Upper lobe of left lung (tissue), 4 donors: ENCODE data around the gene ADD2.

Experiments used
- EP300 ChIP-seq, 4 donors: sonication (generic); formaldehyde crosslinking; IDR thresholded peaks; one replicate each; pipeline ENCODE4 v1.5.1; 2017; ENCODE audit warnings: antibody characterized with exemption in 4 of 4, control low read depth in 2 of 4
- POLR2A ChIP-seq, 4 donors: fragments of 450-650 bp; IDR thresholded peaks; one replicate each; pipeline ENCODE4 v1.5.1; 2016 to 2017; ENCODE audit warnings: antibody characterized with exemption in 4 of 4, mild to moderate bottlenecking in 2 of 4
- TF ChIP-seq, protein P1 (sequence below), 6 experiments: fragments of 450-650 bp in 4 of 6; fragments of 200-600 bp in 2 of 6; sonication (generic) in 2 of 6; IDR thresholded peaks; one replicate each; pipeline ENCODE4 v1.5.1; 2016 to 2019; ENCODE audit warnings: antibody characterized with exemption in 6 of 6

DNA sequence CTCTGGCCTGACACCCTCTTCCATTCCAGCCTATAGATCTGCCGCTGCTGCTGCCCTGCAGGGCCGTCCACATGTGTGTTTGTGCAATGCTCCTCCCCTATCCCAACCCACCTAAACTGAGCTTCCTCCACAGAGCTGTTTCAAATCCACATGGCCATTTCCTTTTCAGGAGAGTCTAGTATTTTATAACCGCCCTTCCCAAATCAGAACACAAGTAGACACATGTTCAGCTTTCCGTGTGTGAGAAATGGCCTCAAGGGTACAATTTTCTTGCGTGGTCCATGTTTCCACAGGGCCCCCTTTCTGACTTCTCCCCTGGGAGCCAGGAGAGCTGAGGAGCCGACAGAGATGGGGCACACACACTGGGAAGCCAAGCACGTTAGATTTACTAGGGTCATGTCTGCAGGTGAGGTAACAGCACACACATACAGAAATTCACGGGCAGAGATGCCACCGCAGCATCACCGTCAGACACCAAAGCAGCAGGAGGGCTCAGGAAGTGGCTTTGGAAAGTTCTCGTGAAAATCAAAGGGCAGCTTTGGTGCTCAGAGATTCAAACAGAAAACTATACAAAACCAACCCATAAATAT is 111.5 kb downstream of the ADD2 start:
- TF ChIP-seq, protein P1, sequence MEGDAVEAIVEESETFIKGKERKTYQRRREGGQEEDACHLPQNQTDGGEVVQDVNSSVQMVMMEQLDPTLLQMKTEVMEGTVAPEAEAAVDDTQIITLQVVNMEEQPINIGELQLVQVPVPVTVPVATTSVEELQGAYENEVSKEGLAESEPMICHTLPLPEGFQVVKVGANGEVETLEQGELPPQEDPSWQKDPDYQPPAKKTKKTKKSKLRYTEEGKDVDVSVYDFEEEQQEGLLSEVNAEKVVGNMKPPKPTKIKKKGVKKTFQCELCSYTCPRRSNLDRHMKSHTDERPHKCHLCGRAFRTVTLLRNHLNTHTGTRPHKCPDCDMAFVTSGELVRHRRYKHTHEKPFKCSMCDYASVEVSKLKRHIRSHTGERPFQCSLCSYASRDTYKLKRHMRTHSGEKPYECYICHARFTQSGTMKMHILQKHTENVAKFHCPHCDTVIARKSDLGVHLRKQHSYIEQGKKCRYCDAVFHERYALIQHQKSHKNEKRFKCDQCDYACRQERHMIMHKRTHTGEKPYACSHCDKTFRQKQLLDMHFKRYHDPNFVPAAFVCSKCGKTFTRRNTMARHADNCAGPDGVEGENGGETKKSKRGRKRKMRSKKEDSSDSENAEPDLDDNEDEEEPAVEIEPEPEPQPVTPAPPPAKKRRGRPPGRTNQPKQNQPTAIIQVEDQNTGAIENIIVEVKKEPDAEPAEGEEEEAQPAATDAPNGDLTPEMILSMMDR (IDR thresholded peaks at IDR 0.05): no peak
- TF ChIP-seq EP300 (IDR thresholded peaks at IDR 0.05) (no peak), POLR2A (IDR thresholded peaks at IDR 0.05) (no peak)
